ENCODE data around the gene MPG.
A peak's percentile ranks its signal among the peaks of the same experiment; 100 is the strongest.
"Not testable (repeated sequence)": the region's sequence is repeated elsewhere in the genome, so short reads cannot be mapped to it uniquely, and the experiment has no call there.

The MPG gene, protein sequence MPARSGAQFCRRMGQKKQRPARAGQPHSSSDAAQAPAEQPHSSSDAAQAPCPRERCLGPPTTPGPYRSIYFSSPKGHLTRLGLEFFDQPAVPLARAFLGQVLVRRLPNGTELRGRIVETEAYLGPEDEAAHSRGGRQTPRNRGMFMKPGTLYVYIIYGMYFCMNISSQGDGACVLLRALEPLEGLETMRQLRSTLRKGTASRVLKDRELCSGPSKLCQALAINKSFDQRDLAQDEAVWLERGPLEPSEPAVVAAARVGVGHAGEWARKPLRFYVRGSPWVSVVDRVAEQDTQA

DNA sequence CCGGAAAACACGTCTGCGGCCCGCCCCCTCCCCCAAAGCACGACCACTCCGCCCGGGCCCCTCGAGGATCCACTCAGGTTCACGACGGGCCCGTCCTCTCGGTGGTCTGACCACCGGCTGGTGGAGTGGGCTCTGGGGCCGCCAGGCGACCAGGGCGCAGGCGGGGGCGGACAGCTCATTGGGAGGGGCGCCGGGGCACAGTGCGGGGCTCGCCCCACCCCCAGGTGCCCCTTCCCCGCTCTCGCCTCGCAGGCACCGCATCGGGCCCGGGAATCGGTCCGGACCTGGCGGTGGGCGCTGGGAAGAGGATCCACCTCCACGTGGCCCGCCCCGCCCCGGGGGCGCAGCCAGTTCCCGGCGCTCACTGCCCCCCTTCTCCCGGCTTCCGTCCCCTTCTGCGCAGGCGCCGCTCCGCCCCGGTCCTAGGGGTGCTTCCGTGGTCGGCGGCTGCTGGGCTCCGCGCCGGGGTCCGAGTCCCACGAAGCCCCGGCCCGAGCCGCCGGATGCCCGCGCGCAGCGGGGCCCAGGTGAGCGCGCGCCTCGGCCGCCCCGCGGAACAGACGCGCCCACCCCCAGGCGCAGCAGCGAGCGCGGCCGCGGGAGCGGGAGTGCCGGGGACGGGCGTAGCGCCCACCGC is at the start of gene MPG:
TSS of gene MPG (plus strand) at position 419 of the 637 bp plus-strand sequence. CDS start at position 504, 85 bp downstream.
- DNase-seq = peak; percentile 86 to 88

DNA sequence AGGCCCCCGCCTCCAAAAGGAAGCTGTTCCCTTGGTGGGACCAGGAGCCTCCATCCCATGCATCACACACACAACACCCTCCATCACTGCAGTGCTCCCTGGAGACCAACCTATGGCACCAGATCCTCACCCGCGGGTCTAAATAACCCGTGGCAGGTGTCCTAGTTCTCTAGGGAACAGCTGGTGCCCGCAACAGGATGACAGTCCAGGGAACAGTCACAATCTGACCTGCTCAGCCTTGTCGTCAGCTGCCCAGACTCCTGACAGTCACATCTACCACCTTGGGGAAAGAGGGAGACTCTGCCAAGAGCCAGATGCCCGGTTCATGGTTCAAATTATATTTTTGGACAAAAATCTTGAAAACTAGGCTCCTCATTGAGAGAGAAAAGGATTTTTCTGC is 47.4 kb upstream of the MPG start:
- DNase-seq = not testable (repeated sequence)

DNA sequence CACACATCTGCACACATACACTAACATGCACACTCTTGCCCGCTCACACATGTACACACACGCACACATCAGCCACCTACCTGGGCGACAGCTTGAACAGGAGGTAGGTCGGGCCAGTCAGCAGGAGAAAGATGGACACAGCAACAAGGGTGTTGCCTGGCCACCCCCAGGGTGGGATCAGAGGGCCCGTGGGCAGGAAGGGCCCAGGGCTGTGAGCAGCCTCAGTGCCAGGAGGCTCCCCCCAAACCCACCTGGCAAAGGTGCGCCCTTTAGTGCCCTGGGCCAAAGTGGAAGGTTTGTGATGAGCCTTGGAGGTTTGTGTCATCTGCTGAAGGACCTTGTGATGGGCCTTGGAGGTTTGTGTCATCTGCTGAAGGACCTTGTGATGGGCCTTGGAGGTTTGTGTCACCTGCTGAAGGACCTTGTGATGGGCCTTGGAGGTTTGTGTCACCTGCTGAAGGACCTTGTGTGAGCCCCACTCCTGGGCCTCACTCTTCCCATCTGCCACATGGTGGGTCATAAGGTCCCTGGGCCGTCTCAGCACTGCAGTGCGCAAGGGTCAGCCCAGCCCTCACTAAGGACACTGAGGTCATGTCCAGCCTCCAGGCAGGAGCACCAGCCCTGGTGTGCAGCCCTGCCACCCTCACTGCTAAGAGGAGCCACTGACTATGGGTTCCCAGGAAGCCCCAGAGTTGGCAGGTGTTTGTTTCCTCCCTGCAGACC is 44.7 kb upstream of the MPG start:
- not testable (repeated sequence) for DNase-seq

DNA sequence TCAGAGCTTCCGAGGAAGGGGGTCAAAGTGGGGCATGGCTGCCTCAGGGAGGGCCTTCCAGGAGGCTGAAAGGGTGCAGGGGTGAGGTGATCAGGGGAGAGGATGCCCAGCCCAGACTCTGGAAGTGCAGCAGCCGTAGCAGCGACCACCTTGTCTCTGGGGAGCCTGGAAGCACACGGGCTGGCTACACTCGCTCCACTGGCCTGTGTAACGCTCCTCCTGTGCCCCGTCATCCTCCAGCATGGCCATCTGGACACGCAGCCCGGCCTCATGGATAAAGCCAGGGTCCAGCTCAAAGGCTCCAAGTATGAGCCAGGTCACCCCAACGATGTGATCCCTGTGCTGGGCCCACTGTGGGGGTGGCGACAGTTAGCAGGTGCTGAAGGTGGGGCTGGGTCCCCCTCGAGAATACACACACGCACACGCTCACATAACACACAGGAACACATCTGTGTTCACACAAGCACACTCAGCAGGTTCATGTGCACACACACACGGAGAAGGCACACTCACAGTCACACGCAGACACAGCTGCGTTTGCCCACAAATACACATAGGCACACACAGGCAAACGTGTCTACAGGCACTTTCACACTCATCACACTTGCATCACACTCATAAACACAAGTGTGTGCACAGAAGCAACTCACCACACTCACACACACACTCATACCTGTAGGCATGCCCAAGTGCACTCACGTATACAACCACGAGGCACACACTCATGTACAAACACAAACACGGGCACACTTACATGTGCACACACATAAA is 44.0 kb upstream of the MPG start:
- DNase-seq = no peak

DNA sequence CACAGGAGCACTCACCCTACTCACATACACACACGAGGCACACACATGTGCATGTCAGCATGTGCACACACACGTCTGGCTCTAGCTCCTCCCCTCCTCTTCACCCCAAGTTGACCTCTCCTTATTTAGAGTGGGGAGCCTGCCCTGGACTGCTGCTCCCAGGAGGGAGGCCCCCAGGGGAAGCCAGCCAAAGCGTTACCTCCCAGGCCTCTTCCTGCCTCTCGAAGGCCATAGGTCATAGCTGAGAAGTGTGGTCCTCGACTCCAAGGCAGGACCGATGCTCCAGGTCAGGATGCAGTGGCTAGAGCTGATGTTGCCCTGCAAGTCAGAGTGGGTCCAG is 43.4 kb upstream of the MPG start:
- DNase-seq = no peak

DNA sequence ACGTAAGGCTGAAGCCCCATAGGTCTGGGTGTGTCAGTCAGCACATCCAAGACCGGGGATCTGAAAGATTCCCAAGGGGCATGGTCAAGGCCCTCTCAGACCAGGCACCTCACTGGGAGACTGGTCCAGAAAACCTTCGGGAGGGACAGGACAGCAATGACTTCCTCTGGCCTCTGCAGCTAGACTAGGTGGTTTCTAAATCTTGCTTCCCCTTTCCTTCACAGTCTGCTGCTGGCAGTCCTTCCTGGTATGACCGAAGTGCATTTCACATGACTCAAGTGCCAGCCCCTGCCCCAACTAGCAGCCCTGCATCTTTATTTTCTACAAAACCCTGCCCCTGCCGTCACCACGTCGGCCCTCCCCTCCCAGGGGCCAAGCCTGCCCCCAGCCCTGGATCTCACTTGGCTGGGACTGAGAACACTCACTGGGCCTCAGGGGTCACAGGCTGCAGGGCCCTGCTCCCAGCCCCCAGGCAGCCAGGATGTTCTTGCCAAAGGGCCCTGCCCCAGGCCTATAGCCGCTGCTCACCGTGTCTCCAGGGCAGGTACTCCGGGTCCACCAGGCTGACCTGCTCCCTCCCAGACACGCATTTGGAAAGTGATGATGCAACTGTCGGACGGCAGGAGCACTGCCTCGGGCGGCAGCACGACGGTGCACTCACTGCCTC is 42.9 kb upstream of the MPG start:
- DNase-seq = no peak

DNA sequence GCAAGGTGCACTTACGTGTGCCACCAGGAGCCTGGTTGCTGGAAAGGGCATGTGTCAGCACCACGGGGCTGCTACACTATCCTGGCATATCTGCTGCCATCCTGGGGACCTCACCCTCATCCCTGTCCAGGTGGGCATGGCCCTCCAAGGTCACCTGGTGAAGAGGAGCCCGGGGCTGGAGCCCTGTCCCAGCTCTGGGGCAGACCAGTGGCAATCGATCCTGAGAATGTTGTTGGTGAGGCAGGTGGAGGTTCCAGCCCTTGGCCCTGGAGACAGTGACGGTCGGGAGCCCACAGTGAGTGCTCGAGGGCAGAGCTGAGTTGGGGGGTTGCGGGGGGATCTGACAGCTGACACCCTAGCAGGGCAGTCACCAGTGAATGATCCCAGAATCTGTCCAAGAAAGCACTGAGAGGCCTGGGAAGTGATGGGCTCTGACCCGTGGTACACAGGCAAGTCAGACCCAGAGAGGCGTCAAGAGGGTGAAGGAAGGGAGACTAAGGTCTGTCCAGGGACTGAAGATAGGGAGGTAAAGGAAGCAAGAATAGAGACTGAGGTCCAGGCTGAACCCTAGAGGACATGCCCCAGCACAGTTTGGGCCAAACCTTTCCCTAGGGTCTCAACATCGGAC is 42.2 kb upstream of the MPG start:
- DNase-seq = no peak

DNA sequence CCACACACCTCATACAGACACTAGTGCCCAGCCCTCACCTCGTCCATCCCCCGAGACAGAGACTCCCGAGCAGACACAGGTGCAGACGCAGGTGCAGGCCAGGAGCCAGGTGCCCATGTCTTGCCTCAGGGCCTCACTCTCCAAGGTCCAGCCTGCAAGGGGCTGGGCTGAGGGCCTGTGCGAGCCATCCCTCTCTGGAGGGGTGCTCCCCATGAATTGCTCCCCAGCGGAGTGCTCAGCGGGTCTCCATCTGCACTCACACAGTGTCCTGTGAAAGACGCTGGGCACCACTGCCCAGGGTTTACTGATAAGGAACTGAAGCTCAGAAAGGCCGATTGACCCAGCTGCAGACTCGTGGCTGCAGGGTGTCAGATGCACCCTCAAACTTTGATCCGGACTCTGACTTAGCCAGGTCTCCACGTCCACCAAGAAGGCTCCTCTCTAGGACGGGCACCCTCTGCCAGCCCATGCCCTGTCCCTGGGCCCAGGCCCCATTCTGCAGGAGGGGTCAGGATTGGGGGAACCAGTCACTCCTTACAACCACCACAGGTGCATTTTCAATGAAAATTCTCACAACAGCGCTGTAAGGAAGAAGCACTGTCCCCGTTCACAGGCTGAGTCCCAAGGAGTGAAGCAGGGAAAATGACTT is 41.6 kb upstream of the MPG start:
- no peak for DNase-seq

DNA sequence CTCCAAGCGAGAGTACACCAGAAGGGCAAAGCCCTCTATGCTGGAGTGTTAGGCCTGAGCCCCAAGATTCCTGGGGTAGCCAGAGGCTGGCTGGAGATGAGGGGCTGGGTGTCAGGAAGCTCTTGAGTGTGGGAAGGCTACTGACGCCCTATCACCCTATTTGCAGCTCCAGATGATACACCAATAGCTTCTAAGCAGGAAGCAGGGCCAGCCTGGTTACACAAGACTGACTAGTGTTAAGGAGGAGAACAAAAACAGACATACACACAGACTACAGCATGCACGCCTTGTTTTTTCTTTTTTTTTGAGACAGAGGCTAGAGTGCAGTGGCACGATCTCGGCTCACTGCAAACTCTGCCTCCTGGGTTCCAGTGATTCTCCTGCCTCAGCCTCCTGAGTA is 40.5 kb upstream of the MPG start:
- no peak for DNase-seq

DNA sequence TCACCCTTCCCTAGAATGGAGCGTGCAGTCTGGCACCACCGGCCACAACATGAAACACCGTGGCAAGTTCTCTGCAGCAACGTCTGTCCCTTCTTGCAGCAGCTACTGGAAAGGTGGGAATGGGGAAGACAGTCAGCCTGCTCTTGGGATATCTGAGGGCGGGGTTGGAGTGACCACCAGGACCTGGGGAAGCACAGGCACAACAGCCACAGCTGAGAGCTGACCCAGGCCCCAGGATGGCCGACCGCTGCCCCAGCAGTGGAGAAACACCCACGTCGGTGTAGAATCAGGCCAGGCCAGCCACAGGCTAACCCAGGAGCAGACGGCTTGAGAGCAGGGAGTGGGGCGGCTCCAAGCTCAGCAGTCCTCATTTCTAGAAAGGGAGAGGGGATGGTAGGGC is 39.8 kb upstream of the MPG start:
- DNase-seq = not testable (repeated sequence)

DNA sequence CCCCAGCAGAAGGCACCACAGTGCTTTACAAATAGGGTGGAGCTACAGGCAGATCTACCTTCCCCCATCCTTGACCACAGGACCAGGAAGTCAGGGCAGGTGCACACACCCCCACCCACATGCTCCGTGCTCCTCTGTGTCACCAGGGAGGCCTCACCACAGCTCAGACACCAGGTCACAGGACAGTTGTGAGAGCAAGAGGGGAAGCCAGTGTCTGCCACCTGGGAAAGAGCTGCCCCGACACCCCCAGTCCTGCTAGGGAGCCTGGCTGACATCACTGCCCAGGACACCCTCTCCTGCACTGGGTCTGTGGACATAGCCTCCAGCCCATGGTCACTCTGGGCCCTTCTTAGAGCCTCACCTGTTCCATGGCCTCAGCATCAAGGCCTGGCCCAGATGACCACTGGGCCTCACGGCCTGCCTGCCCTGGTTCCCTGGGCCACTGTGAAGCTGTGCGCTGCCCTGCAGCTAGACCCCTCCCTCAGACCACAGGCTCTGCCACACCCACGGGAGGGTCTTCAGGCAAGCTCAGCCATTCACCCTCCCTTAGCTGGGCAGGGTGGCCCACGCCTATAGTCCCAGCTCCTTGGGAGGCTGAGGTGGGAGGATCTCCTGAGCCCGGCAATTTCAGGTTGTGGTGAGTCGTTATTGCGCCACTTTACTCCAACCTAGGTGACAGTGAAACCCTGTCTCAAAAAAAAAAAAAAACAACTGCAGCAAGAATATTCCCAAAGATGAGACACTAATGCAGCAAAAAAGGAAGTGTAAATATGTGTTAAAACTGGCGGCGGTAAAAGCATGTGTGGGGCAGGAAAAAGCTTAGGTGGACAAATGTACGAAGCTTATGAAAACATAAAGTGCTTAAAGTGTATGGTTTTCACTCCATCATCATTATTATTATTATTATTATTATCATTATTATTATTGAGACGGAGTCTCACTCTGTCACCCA is 38.8 kb upstream of the MPG start:
- DNase-seq = peak; percentile 35 to 42

DNA sequence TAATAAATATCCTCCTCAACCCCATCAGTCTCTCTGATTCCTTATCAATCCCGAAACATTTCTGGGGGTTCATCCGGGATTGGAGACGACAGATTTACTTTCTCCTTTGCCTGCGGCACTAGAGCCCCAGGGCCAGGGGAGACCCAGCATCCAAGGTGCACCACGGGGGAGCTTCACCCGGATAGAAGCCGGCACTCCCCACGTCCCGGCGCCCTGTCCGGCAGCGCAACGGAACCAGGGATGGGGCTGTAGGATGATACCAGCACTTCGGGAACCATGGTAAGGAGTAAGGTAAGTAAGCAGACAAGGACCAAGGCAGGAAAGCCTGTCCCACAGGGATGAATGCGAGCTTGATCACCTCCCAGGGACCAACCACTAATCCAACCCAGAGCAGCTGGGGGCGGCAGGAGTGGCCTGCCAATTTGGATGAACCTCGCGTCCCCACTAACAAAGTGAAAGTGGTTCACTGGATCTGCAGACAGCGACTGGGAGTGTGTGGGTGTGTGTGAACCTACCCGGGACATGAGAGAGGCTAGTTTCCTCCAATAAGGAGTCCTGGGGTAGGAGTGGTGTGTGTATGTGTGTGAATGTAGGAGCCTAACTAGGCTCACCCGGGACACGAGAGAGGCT is 36.5 kb upstream of the MPG start:
- no peak for DNase-seq

DNA sequence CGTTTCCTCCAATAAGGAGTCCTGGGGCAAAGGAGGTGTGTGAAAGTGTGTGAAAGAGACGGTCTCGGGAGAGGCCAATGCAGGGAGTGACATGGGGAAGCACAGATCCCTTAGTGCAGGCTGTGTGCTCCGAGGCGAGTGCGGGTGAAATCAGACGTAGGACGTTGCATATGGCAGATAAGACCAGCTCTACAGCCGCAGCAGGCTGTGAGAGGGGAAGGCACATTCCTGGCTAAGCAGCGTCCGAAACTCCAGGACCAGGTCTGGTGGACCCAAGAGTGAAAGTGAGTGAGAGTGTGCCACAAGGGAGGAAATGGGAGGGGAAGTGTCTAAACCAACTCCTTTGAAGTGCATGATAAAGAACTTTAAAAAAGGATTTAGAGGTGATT is 36.0 kb upstream of the MPG start:
- DNase-seq = no peak

DNA sequence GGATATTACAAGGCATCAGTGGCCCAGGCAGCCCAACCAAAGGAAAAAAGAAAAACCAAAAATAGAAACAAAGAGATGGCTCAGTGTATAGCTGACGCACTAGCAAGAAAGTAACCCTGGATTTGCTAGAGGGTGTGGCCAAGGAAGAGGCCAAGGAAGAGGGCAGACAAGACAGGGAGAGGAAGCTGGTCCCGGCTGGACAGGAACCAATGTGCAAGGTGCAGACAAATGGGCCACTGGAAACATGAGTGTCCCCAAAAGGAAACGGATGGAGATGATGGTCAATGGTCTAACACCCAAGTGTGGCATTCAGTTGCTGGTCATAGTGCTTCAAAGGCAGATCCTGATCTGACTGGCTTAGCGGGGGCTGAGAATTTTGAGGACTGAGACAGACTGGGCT is 35.3 kb upstream of the MPG start:
- DNase-seq = no peak

DNA sequence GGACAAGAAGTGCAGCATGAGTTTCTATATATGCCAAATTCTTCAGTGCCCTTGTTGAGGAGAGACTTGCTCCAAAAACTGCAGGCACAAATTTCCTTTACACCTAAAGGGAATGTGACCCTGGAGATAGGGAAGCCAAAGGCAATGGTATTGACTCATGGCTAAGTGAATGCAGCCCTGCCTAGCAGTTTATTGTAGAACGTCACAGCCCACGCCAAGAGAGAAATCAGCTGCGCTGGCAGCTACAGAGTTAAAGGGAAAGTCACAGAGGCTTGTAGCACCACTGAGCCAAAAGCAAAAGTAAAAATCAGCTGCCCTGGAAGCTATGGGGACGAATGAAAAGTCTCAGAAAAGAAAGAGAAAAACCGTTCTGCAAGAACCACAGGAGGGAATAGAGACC is 34.7 kb upstream of the MPG start:
- no peak for DNase-seq

DNA sequence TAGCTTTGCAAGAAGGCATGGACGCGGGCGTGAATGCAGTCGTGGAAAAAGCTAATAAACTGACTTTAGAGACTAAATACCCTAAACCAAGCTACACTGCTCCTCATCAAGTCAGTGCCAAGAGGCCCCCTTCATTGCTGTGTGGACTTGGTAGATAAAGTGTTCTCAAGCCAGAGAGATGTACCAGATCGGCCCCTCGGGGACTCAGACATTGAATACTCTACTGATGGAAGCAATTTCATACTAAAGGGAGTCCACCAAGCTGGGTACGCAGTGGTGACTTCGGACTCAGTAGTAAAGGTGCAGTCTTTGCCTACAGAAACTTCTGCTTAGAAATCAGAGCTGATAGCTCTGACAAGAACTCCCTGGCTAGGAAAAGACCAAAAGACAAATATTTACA is 33.4 kb upstream of the MPG start:
- no peak for DNase-seq

DNA sequence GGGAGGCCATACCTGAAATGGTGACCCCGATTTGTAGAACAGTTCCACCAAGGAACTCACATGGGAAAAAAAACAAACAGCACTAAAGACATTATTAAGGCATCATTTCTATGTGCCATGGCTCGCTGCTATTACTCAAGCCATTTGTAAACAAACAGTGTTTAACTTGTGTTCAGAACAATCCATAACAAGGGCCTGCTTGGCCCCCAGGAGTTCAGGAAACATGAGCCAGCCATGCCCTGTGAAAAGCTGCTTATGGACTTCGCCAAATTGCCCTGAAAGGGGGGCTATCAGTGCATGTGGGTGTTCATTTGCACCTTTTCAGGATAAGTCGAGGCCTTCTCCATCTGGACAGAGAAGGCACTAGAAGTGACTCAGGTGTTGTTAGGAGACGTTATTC is 32.6 kb upstream of the MPG start:
- DNase-seq = no peak

DNA sequence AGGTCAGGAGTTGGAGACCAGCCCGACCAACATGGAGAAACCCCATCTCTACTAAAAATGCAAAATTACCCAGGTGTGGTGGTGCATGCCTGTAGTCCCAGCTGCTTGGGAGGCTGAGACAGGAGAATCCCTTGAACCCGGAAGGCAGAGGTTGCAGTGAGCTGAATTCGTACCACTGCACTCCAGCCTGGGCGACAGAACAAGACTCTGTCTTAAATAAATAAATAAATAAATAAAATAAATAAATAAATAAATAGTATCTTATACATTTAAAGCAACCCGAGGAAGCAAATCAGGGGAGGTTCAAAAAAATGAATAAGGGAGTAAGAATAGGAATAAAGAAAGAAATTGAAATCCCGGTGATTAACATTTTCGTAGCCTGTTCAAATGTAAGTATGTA is 31.5 kb upstream of the MPG start:
- not testable (repeated sequence) for DNase-seq

DNA sequence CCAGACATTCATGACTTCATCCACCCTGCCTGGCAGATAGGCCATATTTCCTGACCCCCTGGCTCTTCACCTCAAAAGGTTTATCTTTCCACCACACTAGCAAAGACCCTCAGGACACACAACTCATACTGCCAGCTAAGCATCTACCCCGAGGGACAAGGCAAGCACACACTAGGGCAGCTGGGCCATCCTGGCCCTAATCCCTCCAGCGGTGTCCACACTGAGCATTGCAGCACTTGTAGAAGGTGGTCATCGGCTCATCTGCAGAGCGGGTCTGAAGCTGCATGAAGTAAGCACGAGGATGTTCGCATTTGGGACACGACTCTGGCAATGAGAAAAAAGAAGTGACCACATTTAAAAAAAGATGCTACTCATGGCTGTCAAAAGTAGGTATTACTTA is 30.8 kb upstream of the MPG start:
- no peak for DNase-seq
